Stimulated activated CD8-positive, alpha-beta memory T cell treated with anti-CD3 and anti-CD28 coated beads, Interleukin-7, amount 100 ng/mL, for 48 hours (primary cell): ENCODE data around the gene TRIM25.

Experiments
- DNase-seq, 2 donors: peaks; one replicate each; pipeline ENCODE4 v3.0.0-alpha.2; 2020; ENCODE audit warnings: low read depth in 1 of 2; ENCODE audit errors: extremely low read depth in 1 of 2

Gene TRIM25

DNA sequence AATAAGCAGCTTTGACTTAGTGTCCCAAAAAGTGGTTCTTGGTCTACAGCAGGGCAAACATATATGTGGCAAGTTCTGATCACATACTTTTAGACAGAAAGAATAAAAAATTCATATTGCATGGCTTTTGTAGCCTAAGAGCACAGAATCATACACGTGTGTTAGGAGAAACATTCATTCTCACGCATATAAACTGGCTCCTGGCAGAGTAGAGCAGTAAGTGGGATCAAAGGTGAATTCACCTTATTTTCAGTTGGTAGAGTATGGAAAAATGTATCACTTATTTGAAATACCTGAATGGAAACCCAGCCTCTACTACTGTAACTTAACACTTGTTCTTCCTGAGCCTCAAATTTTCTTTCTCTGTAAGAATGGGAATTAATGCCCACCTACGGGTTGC lies 45.1 kb downstream of the TRIM25 start:
- no peak for DNase-seq

DNA sequence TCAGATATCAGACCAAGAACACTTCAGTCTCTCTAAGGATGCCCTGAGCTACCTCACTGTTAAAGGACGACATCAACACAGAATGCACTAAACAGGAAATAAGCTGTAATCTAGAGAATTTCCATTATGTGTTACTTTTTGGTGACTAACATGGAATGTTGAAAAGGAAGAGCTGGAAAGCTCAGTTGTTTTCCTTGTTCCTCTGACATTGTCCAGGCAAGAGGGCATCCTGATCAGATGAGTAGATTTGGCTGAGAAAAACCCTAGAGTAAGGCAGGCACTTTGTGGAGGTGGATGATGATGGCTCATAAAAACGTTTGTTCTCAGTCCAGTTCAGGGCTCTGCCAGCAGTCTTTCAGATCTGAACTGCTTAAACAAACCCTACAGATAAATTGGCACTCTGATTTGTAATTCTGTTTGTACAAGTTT lies 45.9 kb downstream of the TRIM25 start:
- DNase-seq, result no peak

DNA sequence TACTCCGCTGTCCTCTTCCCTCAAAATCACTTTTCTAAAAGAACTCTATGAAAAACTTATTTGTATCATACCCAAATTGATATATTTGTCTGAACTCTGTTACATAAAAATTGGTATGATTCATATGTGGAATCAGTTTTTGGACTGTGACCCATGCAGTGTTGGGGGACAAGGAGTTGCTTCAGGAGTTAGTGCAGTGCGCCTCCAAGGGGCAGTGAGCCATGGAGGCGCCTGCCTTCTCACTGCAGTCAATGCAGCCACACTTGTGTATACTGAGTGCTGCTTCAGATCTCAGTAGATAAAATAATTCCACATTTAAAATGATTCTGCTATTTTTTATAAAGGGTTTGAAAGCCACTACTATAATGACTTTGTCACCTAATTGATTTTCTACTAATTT lies 47.4 kb downstream of the TRIM25 start:
- no peak for DNase-seq

DNA sequence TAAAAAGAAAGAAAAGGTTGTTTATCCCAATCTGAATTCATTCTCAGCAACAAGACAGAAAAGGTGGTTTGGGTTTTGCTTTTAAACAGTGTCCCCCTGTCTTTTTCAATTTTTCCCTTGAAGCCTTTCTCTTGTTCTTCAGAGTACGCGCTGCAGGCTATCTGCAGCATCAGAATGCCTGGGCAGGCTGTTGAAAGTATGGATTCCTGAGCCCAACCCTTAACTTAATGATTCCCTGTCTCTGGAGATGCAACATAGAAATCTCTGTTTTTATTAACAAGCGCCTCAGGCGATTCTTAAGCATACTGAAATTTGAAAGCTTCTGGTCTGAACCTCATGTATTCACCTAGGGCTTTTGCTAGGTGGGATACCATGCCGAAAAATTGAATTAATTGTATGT lies 47.8 kb downstream of the TRIM25 start:
- no peak for DNase-seq

DNA sequence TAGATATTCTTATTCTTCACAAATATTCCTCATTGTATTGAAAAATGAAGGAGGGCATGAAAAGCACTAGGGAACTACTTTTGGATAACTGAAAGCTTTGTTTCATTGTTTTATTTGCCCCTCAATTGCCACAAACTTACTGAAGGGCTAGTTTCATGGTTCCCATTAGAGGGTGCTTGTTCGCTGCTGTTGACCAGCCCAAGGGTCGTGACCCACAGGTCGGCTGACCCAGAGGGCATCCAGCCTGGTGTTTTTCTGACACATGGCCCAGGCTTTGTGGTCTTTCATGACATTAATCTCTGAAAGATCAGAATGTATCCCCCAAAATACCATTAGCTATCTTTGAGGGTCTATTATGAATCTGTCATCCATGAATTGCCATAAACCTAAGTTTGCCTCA lies 49.9 kb downstream of the TRIM25 start:
- DNase-seq, result no peak

DNA sequence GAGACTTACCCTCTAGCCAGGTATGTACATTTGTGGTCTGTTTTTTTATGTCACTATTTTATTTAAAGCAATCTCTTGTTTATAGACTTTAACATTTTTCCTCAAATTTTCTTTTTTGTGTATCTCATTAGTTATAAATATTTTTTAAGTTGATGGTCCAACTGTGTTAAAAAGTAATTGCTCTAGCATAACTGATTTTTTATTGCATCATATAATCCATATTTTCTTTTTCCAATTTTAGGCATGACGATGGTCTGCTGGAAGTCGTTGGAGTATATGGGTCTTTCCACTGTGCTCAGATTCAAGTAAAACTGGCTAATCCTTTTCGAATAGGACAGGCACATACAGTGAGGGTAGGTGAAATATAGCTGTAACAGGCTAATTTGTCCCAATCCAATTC lies 52.0 kb downstream of the TRIM25 start:
- no peak for DNase-seq

DNA sequence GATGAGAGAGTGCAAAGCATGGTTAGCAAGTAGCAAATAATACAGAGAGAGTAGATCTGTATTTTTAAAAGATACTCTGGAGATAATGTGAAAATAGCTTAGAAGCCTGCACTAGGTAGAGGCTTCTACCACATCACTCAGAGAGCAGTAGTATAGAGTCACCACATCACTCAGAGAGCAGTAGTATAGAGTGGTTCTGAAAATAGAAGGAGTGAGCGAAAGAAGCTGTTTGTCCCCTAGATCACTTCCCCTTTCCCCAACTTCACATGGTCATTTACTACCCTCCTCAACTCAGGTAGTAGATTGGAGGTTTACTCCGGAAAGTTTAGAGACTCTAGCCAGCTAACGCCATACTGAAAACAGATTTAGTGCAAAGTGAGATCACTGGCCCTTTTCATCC lies 62.8 kb downstream of the TRIM25 start:
- DNase-seq, result no peak

DNA sequence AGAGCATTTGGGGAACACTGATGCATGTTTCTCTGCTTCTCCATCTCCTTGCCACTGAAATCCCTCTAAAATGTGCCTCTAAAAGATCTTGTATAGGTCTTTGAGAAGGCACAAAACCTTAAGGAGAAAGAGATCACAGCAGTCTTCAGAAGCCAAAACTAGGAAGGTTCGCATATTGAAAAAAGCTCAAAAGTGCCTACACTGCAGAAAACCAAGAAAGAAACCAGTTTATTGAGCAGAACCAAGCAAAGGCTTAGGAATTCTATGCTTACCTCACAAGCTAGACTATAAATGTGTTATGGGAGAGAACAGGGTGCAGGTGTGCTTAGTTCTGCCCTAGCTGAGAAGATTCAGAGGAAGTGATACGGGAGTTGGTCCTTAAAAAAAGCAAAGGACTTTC lies 63.3 kb downstream of the TRIM25 start:
- DNase-seq, result no peak

DNA sequence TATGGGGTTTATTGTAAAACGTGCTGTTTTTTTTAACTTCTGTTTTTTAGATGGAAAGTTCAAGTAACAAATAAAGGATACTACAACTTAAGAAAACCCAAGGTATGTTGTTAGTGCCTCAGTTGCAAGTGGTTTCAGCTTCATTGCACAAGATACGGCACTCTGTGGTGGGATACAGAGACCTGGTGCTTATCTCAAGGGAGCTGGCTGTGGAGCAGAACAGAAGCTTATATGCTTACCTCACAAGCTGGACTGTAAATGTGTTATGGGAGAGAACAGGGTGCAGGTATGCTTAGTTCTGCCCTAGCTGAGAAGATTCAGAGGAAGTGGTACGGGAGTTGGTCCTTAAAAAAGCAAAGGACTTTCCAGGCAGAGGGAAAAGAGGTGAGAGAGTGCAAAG lies 64.7 kb downstream of the TRIM25 start:
- DNase-seq, result no peak

DNA sequence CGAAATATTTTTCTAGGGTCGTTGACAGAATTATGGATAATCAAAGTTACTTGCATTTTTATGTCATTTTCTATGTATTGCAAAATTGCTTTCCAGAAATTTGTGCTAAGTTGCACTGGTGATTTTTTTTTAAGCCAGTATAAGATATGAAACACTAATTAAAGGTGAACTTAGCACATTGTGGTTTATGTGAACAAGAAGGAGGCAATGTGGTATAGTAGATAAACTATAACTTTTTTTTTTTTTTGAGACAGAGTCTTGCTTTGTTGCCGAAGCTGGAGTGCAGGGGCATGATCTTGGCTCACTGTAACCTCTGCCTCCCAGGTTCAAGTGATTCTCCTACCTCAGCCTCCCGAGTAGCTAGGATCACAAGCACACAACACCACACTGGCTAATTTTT lies 66.7 kb downstream of the TRIM25 start:
- no peak for DNase-seq

DNA sequence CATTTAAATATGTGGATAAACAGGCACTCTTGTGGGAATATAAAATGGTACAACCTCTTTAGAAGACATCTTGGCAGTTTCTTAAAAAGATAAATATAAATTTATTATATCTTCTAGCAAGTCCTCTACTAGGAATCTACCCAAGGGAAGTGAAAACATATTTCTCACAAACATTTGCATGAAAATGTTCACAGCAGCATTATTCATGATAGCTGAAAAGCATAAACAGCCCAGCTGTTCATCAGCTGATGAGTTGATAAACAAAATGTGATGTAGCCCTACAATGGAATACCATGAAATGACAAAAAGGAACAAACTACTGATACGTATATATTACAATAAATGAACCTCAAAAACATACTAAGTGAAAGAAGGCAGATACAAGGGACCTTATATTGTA lies 67.9 kb downstream of the TRIM25 start:
- no peak for DNase-seq

DNA sequence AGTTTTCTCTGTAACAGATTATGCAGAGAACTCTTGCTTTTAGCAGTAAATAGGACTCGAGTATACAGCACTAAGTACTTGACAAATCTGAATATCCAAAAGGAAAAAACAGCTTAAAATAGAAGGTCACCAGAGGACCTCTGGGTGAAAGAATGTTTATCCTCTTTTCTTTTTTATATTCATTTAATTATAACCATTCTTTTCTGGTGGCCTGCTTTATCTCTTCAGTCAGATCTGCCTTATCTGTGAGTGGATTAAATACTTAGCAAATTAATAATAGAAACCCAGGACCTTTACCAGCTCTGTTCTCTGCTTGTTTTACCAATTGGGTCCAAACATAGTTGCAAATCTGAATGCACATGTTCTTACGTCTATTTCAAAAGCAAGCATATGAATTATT lies 71.3 kb downstream of the TRIM25 start:
- DNase-seq, result no peak

DNA sequence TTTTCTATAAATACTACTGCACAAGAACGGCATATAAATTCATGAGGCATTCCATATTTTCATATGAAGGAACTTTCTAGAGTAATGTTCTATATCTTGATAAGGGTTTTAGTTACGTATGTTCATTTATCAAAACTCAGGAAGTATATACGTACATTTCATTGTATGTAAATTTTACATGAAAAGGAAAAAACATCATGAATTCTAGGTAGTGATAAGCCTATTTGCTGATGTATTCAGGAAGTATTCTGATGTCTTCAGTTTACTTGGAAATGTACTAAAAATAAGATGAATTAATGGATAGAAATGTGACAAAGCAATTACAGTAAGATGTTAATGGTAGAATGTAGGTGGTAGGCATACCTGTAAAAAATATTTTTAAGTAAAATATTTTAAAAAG lies 75.2 kb downstream of the TRIM25 start:
- DNase-seq, result no peak
